ENCODE data around the gene BFSP2. TPM values are rescaled to one million over a fixed set of nuclear protein-coding genes. Genes with fewer than 3 reads are reported as not detected.

Gene BFSP2
- total RNA-seq, 2 donors from 2014 or later, result not detected

GRCh38 chr3:133413161-133414020 is 13.5 kb downstream of the BFSP2 start:
- TF ChIP-seq, protein P1, sequence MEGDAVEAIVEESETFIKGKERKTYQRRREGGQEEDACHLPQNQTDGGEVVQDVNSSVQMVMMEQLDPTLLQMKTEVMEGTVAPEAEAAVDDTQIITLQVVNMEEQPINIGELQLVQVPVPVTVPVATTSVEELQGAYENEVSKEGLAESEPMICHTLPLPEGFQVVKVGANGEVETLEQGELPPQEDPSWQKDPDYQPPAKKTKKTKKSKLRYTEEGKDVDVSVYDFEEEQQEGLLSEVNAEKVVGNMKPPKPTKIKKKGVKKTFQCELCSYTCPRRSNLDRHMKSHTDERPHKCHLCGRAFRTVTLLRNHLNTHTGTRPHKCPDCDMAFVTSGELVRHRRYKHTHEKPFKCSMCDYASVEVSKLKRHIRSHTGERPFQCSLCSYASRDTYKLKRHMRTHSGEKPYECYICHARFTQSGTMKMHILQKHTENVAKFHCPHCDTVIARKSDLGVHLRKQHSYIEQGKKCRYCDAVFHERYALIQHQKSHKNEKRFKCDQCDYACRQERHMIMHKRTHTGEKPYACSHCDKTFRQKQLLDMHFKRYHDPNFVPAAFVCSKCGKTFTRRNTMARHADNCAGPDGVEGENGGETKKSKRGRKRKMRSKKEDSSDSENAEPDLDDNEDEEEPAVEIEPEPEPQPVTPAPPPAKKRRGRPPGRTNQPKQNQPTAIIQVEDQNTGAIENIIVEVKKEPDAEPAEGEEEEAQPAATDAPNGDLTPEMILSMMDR (IDR thresholded peaks at IDR 0.05), result no peak
- TF ChIP-seq POLR2AphosphoS5 (IDR thresholded peaks at IDR 0.05), result peak; percentile 25
- Histone ChIP-seq H3K4me3 (no peak overlapping the region), H3K9me3 (no peaks in the 10 kb centered on the region), H3K4me1 (replicated peaks) (peaks cover 7% of the 10 kb centered on the region), H3K36me3 (no peaks in the 10 kb centered on the region), H3K27ac (no peak overlapping the region), H3K27me3 (replicated peaks; ENCODE audit: insufficient read depth) (no peaks in the 10 kb centered on the region)
- DNase-seq (ENCODE audit: low spot score), result no peak
- intact Hi-C loops (cut with DNase I), result no loop called here
- 9% methylated on average over 17 of the region's 17 CpGs for WGBS

DNA sequence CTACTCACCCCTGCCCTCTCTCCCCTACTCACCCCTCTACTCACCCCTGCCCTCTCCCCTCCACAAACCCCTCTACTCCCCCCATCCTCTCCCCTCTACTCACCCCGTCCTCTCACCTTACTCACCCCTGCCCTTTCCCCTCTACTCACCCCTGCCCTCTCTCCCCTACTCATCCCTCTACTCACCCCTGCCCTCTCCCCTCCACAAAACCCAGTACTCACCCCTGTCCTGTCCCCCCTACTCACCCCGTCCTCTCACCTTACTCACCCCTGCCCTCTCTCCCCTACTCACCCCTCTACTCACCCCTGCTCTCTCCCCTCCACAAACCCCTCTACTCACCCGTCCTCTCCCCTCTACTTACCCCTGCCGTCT is 14.2 kb downstream of the BFSP2 start:
- Histone ChIP-seq H3K36me3 (no peaks in the 10 kb centered on the region), H3K9me3 (no peaks in the 10 kb centered on the region), H3K4me1 (replicated peaks) (peaks cover 7% of the 10 kb centered on the region), H3K4me3 (no peak overlapping the region), H3K27me3 (replicated peaks; ENCODE audit: insufficient read depth) (no peaks in the 10 kb centered on the region), H3K27ac (no peak overlapping the region)
- TF ChIP-seq POLR2AphosphoS5 (IDR thresholded peaks at IDR 0.05) (no peak), POLR2A (IDR thresholded peaks at IDR 0.05) (no peak)
- no peak for DNase-seq (ENCODE audit: low spot score)
- intact Hi-C loops (cut with DNase I), result no loop called here
- WGBS, result 58% methylated on average over 4 of the region's 4 CpGs

DNA sequence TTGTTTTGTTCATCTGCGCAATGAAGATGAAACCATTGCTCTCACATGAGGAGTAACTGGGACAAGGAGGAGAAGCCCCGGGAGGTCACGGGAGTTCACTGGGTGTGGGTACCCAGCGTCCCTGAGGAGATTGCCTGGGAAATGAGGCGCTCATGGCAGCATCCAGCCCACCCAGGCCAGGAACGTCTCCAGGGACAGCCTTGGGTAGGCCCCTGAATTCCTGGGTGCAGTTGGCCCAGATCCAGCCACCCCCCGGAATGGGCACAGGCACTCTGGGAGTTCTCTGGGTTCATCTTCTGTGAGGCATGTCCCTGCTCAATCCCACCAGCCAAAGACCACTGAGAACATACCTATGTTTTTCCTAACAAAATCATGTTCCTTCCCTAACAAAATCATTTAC is 18.5 kb downstream of the BFSP2 start:
- TF ChIP-seq POLR2A (IDR thresholded peaks at IDR 0.05) (no peak), POLR2AphosphoS5 (IDR thresholded peaks at IDR 0.05) (no peak)
- TF ChIP-seq, protein P1 (IDR thresholded peaks at IDR 0.05), result no peak
- intact Hi-C loops (cut with DNase I), result no loop called here
- 81% methylated on average over 7 of the region's 7 CpGs for WGBS

GRCh38 chr3:133419151-133419909 is 19.5 kb downstream of the BFSP2 start:
- WGBS, result 91% methylated on average over 15 of the region's 15 CpGs

More for the DNA sequence above, 18.5 kb downstream of the BFSP2 start:
- Histone ChIP-seq H3K36me3 (no peaks in the 10 kb centered on the region), H3K9me3 (no peaks in the 10 kb centered on the region), H3K27ac (no peak overlapping the region), H3K4me3 (no peak overlapping the region), H3K27me3 (replicated peaks; ENCODE audit: insufficient read depth) (peaks cover 3% of the 10 kb centered on the region), H3K4me1 (replicated peaks) (peaks cover 5% of the 10 kb centered on the region)
- DNase-seq (ENCODE audit: low spot score), result no peak

More at GRCh38 chr3:133419151-133419909, 19.5 kb downstream of the BFSP2 start:
- Histone ChIP-seq H3K4me3 (no peak overlapping the region), H3K4me1 (replicated peaks) (no peaks in the 10 kb centered on the region), H3K9me3 (no peaks in the 10 kb centered on the region), H3K36me3 (no peaks in the 10 kb centered on the region), H3K27me3 (replicated peaks; ENCODE audit: insufficient read depth) (peaks cover 3% of the 10 kb centered on the region), H3K27ac (no peak overlapping the region)
- no peak for DNase-seq (ENCODE audit: low spot score)
- intact Hi-C loops (cut with DNase I), result no loop called here
- TF ChIP-seq POLR2AphosphoS5 (IDR thresholded peaks at IDR 0.05) (no peak), POLR2A (IDR thresholded peaks at IDR 0.05) (no peak)
- TF ChIP-seq, protein P1 (IDR thresholded peaks at IDR 0.05), result no peak
